HG02610 (cell line): ENCODE measurements around the gene CEACAM20.
"Not testable (repeated sequence)": the region's sequence is repeated elsewhere in the genome, so short reads cannot be mapped to it uniquely, and the experiment has no call there.

Experiments used
- ATAC-seq: cut with Tn5 transposase; IDR thresholded peaks from one replicate; pipeline ENCODE4 v1.9.1; 2021; ENCODE audit warnings: mild to moderate bottlenecking, moderate library complexity; ENCODE audit not compliant: unreplicated experiment

Gene CEACAM20

GRCh38 chr19:44529536-44529935 lies at the start of gene CEACAM20:
Gene CEACAM20 (minus strand): TSS chr19:44529675. CDS start chr19:44529509, 166 bp downstream.
- no peak for ATAC-seq

DNA sequence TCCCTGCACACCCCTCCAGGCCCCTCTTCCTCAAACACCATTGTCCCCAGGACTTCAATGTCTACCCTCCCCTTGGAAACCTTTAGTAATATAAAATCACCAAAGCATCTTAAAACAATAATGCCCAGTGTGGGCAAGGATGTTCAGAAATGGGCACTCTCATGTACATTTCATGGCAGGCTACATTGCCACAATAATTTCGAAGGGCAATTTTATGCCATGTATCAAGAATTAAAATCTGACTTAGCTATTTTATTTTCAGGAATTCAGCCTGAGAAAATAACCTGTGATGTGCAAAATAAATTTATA lies 48.0 kb upstream of the CEACAM20 start:
- ATAC-seq, result no peak

DNA sequence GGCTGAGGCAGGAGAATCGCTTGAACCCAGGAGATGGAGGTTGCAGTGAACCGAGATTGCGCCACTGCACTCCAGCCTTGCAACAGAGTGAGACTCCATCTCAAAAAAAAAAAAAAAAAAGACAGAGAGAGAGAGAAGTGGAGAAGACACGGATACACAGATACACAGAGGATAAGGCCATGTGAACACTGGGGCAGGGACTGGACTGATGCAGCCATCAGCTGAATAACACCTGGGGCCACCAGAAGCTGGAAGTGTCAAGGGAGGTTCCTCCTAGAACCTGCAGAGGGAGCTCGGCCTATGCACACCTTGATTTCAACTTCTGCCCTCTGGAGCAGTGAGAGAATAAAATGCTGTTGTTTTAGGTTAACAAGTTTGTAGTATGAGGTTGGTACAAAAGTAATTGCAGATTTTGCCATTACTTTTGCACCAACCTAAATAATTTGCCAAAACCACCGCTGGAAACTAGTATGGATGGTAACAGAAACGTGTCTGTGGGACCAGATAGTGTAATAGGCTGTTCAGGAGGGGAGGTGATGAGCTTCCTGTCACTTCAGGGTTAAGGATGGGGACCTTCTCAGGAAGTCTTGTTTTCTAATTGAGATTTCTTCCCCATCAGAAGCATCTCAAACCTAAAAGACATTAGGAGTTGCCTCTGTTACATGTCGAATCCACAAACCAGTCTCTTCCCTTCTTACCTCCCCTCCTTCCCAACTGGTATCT lies 47.5 kb upstream of the CEACAM20 start:
- ATAC-seq, result no peak

- ATAC-seq, result no peak
Measured at GRCh38 chr19:44575116-44575700, 45.7 kb upstream of the CEACAM20 start.

DNA sequence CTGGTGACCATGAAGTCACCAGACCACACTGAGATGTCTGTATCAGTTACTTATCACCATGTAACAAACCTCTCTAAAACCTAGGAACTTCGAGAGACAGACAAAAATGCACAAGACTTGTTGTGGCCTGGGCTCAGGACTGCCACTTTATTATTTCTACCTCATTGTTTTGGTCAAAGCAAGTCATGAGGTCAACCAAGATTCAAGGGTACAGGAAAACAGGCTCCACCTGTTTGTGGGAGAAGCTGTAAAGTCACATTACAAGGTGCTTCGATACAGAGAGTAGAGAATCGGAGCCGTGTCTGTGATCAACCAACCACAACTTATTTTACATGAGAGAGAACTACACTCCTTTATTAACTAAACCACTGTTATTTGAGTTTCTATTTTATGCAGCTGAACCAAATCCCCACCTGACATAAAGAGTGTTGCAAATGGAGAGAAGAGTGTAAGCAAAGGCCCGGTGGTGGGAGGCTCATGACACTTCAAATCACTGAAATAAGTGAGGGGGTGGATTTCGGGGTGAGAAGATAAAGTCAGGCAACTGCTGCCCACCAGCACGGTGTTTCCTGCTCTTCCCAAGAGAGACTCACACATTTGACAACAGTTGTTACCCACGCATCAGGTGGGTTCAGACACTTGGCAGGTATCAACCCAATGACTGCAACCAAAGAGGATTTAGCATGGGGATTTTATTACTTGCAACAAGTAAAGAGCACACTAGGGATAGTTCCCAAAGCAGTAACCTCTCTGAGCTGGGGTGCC lies 44.9 kb upstream of the CEACAM20 start:
- no peak for ATAC-seq

- ATAC-seq, result no peak
Measured at GRCh38 chr19:44573627-44574026, 44.2 kb upstream of the CEACAM20 start.

DNA sequence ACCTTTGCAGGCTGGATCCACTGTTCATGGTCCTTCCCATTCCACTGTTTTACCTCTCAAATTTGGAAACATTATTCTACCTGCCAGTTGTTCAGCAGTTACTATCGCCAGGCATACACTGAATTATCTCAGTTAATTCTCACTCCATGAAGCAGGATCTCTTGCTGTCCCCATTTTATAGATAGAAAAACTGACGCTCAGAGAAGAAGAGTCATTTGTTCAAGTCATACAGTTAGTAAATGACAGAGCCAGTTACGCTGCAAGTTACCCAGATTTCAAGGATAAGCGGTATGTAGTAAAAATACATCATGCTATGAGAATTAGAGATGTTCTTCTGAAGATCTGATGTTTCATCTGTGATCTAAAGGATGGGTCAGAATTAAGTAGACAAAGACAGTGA lies 43.7 kb upstream of the CEACAM20 start:
- ATAC-seq, result no peak

- ATAC-seq, result no peak
Measured at GRCh38 chr19:44572581-44572900, 43.1 kb upstream of the CEACAM20 start.

DNA sequence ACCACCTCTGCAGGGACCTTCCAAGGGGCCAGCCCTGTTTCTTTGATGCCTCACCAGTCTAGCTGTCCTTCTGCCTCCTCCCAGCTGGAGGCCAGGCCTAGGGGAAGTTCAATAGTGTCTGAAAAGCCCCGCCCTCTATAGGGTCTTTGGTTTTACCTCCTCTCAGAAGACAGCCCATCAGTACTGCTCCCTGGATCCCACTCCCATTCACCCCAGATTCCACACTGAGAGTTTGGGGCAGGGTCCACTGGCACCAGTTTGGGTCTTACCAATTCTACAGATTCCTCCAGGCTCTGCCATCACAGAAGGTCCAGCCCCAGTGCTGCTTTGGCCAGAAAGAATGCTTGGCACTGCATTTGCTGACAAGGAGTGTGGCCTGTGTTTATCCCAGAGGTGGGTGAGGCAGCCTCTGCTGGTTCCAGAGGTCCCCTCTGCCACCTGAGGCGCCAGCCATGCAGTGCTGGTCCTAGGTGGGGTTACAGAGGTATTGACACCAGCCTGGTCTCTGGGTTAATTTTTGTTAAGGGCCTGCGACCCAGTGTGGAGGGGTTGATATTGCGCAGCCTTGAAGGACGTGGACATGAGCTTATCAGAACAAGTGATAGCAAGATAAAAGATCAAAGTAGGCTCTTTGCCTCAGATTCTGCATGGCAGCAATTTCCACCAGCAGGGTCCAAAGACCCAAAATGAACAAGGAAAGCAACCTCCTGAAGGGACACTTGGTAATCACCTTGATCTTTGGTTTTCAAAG lies 42.5 kb upstream of the CEACAM20 start:
- ATAC-seq, result no peak

GRCh38 chr19:44570984-44571684 lies 41.7 kb upstream of the CEACAM20 start:
- ATAC-seq, result no peak

DNA sequence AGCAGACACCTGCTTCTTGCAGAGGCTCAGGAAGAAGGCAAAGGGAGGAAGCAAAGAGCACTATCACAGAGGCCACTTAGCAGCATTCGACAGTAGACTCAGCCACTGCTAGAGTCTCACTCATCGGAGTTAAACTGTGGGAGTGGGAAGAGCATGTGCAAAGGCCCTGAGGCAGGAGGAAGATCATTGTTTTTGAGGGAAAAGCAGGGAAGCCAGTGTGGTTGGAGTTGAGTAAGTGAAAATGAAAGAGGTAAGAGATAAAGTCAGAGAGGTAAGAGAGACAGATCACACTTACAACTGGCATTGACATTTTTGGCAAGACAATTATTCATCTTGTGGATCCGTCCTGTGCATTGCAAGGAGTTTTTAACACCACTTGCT lies 41.1 kb upstream of the CEACAM20 start:
- no peak for ATAC-seq

DNA sequence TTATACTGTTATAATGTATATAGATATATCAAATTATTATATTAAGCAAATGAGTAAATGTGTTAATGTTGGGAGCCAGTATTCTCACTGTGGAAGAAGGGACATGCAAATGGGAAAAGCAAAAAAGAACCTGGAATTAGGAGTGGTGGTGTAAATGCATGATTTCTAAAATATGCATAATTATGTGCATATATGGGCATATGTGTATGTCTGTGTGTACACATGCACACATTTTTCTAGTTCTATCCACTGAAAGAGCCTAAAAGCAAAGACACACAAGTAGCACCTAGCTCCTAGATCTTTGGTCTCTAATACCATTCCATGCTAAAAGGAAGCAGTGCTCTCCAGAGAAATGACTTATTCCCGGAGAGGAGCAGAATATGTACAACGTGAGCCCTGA lies 38.3 kb upstream of the CEACAM20 start:
- ATAC-seq, result no peak

GRCh38 chr19:44566984-44567383 lies 37.5 kb upstream of the CEACAM20 start:
- no peak for ATAC-seq

GRCh38 chr19:44563086-44563655 lies 33.7 kb upstream of the CEACAM20 start:
- not testable (repeated sequence) for ATAC-seq

GRCh38 chr19:44557933-44558332 lies 28.5 kb upstream of the CEACAM20 start:
- ATAC-seq, result no peak

- ATAC-seq, result no peak
Measured at GRCh38 chr19:44554641-44555246, 25.3 kb upstream of the CEACAM20 start.

GRCh38 chr19:44553478-44554171 lies 24.1 kb upstream of the CEACAM20 start:
- ATAC-seq, result no peak

DNA sequence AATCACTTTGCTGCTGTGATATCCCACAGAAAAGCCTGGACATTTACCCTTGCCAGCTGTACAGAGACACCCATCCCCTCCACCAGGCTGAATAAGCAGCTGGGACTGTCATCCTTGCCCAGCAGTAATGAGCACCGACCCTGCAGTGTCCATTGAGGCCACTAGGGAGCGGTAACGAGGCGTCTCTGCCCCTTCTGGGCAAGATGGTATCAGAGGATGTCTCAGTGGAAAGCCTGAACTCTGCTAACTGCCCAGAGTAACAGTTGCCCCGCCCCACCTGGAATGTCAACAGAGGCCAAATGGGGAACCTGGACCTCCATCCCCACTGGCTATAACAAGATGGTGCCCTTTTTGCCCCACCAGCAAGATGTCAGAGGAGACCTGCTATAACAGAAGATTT lies 22.8 kb upstream of the CEACAM20 start:
- ATAC-seq, result no peak

DNA sequence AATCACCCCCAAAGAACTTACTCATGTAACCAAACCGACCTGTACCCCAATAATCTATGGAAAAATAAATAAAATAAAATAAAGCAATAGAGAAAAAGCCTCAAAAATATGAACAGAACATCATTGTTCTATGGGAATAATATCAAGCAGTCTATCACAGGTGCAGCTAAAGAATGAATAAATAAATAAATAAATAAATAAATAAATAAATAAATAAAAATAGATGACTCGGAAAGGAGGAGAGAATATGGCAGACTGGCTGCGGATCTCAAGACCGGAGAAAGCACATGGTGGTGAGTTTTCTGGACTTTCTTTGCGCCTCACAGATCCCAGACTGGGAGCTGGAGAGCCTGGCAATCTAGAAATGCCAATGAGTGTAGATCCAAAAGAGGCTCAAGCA lies 22.4 kb upstream of the CEACAM20 start:
- no peak for ATAC-seq

GRCh38 chr19:44550976-44551375 lies 21.5 kb upstream of the CEACAM20 start:
- not testable (repeated sequence) for ATAC-seq
